GM15510 (cell line): ENCODE data around the gene KLHL6.

Source experiments
- POLR2A ChIP-seq: IDR thresholded peaks from 3 replicates; pipeline ENCODE4 v1.6.1; 2011; ENCODE audit warnings: borderline replicate concordance; ENCODE audit not compliant: insufficient read length; ENCODE audit errors: extremely low read depth

Gene KLHL6

DNA sequence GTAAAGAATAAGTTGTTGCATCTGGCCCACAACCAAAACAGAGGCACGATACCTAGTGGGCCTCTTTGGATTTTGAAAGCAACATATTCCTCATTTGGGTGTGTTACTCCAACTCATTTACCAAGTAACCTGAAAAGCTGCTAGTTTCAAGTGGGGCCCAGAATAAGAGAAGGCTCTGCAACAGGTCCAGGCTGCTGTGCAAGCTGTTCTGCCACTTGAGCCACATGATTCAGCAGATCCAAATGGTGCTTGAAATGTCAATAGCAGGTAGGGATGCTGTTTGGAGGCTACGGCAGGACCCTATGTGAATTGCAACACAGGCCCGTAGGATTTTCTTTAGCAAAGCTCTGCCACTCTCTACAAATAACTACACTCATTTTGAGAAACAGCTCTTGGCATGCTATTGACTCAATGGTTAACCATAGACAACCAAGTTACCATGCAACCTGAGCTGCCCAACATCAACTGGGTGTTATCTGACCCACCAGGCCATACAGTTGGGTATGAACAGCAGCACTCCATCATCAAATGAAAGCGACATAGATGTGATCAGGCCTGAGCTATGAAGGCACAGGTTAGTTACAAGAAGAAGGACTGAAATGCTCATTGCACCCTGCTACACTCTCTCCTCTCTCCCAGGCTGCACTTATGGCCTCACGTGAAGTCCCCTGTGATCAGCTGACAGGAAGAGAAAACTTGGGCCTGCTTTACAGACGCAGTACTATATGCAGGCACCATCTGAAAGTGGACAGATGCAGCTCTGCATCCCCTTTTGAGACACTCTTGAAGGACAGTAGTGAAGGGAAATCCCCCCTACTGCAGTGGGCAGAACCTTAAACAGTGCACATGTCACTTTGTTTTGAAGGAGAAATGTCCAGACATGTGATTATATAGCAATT, 117.6 kb downstream of the KLHL6 start:
- TF ChIP-seq POLR2A = no peak
